Pons (tissue), 1 donor: ENCODE results near the gene URI1.
"Not testable (repeated sequence)": the region's sequence is repeated elsewhere in the genome, so short reads cannot be mapped to it uniquely, and the experiment has no call there.

ENCODE experiments used
- DNase-seq: peaks from one replicate; pipeline ENCODE4 v3.0.0-alpha.2; 2016; ENCODE audit warnings: low spot score

The URI1 gene

GRCh38 chr19:30024091-30024490, 82.1 kb downstream of the URI1 start:
- DNase-seq, result no peak

- no peak for DNase-seq
Measured at GRCh38 chr19:30026933-30027332, 84.9 kb downstream of the URI1 start.

- DNase-seq, result no peak
Measured at GRCh38 chr19:30028118-30028991, 86.3 kb downstream of the URI1 start.

GRCh38 chr19:30028992-30029343, 86.9 kb downstream of the URI1 start:
- no peak for DNase-seq

GRCh38 chr19:30029721-30030510, 87.9 kb downstream of the URI1 start:
- DNase-seq, result no peak

- DNase-seq, result no peak
Measured at GRCh38 chr19:30034321-30034720, 92.3 kb downstream of the URI1 start.

GRCh38 chr19:30036154-30037129, 94.4 kb downstream of the URI1 start:
- DNase-seq, result no peak

GRCh38 chr19:30037835-30038234, 95.8 kb downstream of the URI1 start:
- DNase-seq, result no peak

GRCh38 chr19:30041931-30042330, 99.9 kb downstream of the URI1 start:
- DNase-seq, result not testable (repeated sequence)

GRCh38 chr19:30043008-30043407, 101.0 kb downstream of the URI1 start:
- not testable (repeated sequence) for DNase-seq

GRCh38 chr19:30044273-30045248, 102.5 kb downstream of the URI1 start:
- DNase-seq, result no peak

- DNase-seq, result peak; percentile 59
Measured at GRCh38 chr19:30046522-30046921, 104.5 kb downstream of the URI1 start.

- DNase-seq, result peak; percentile 37
Measured at GRCh38 chr19:30047432-30047831, 105.4 kb downstream of the URI1 start.

GRCh38 chr19:30049226-30049625, 107.2 kb downstream of the URI1 start:
- peak; percentile 91 for DNase-seq

GRCh38 chr19:30049846-30050667, 108.0 kb downstream of the URI1 start:
- peak; percentile 37 for DNase-seq

- no peak for DNase-seq
Measured at GRCh38 chr19:30052122-30053075, 110.4 kb downstream of the URI1 start.

- no peak for DNase-seq
Measured at GRCh38 chr19:30053558-30053957, 111.5 kb downstream of the URI1 start.

- no peak for DNase-seq
Measured at GRCh38 chr19:30054210-30054609, 112.2 kb downstream of the URI1 start.

GRCh38 chr19:30056580-30056979, 114.5 kb downstream of the URI1 start:
- DNase-seq, result no peak
